SK-N-SH (cell line): Measurements from ENCODE around the gene DIAPH2. TPM values are rescaled to one million over a fixed set of nuclear protein-coding genes. Genes with fewer than 3 reads are reported as not detected.
A peak's percentile ranks its signal among the peaks of the same experiment; 100 is the strongest.

Source experiments
- CTCF ChIA-PET: fragments of 300-600, 350-600 bp; formaldehyde crosslinking; extraction: SDS; loops from one replicate; lab custom pipeline; 2021; lab: Yijun Ruan, JAX
- POLR2A ChIA-PET: fragments of 350-600 bp; sonication (Branson Sonifier 250); formaldehyde crosslinking; extraction: SDS; loops from one replicate; lab custom pipeline; 2020; ENCODE audit warnings: antibody characterized with exemption, inconsistent platforms; lab: Yijun Ruan, JAX
- DNase-seq: peaks from one replicate; pipeline ENCODE4 v3.0.0; 2012
- H2AFZ ChIP-seq: fragments of 200-600 bp; sonication (generic); 2 replicates; pipeline ENCODE4 v1.8.1; 2016; ENCODE audit warnings: antibody characterized with exemption, mild to moderate bottlenecking, low read depth
- H3F3A ChIP-seq: fragments of 200-600 bp; sonication (generic); replicated peaks from 2 replicates; pipeline ENCODE3; 2016; ENCODE audit warnings: antibody characterized with exemption, mild to moderate bottlenecking; ENCODE audit not compliant: insufficient read depth
- H3K27ac ChIP-seq, 2 experiments: fragments of 200-500 bp in 1 of 2; fragments of 200-600 bp in 1 of 2; sonication (Bioruptor generic) in 1 of 2; sonication (generic), shearing (Covaris generic) in 1 of 2; 2 replicates each; pipeline versions ENCODE4 v1.5.1 to v1.6.1; 2014 to 2016; ENCODE audit warnings: low read depth in 2 of 2, inconsistent platforms in 1 of 2, low read length in 1 of 2, mild to moderate bottlenecking in 1 of 2, mixed read lengths in 1 of 2
- H3K27me3 ChIP-seq: fragments of 200-600 bp; sonication (generic), shearing (Covaris generic); 2 replicates; pipeline ENCODE4 v1.6.1; 2016; ENCODE audit warnings: mixed run types; ENCODE audit not compliant: insufficient read depth
- H3K36me3 ChIP-seq, 2 experiments: fragments of 200-500 bp in 1 of 2; fragments of 200-600 bp in 1 of 2; sonication (Bioruptor generic) in 1 of 2; sonication (generic) in 1 of 2; replicated peaks in 1 of 2; 2 replicates each; pipeline versions ENCODE3 to v1.5.1; 2014 to 2016; ENCODE audit warnings: low read length in 1 of 2, mild to moderate bottlenecking in 1 of 2; ENCODE audit not compliant: insufficient read depth in 2 of 2, control insufficient read depth in 1 of 2
- H3K4me1 ChIP-seq, 2 experiments: fragments of 200-500 bp in 1 of 2; fragments of 200-600 bp in 1 of 2; sonication (Bioruptor generic) in 1 of 2; sonication (generic), shearing (Covaris generic) in 1 of 2; 2 replicates each; pipeline versions ENCODE4 v1.5.1 to v1.6.1; 2014 to 2016; ENCODE audit warnings: low read depth in 1 of 2, low read length in 1 of 2, mixed run types in 1 of 2; ENCODE audit not compliant: insufficient read depth in 2 of 2, control insufficient read depth in 1 of 2
- H3K4me2 ChIP-seq: fragments of 200-600 bp; sonication (generic), shearing (Covaris generic); 2 replicates; pipeline ENCODE4 v1.6.1; 2017; ENCODE audit warnings: mixed run types
- H3K4me3 ChIP-seq, 2 experiments: fragments of 200-500 bp in 1 of 2; fragments of 200-600 bp in 1 of 2; sonication (Bioruptor generic) in 1 of 2; sonication (generic), shearing (Covaris generic) in 1 of 2; 2 replicates each; pipeline versions ENCODE4 v1.5.1 to v1.8.1; 2014 to 2016; ENCODE audit warnings: low read depth in 2 of 2, inconsistent platforms in 1 of 2, low read length in 1 of 2, mild to moderate bottlenecking in 1 of 2, mixed read lengths in 1 of 2, moderate library complexity in 1 of 2
- H3K79me2 ChIP-seq: fragments of 200-600 bp; sonication (generic); 2 replicates; pipeline ENCODE4 v1.8.1; 2017; ENCODE audit warnings: mild to moderate bottlenecking; ENCODE audit not compliant: insufficient read depth
- H3K9ac ChIP-seq: fragments of 200-600 bp; sonication (generic); 2 replicates; pipeline ENCODE4 v1.6.1; 2017; ENCODE audit warnings: mixed run types
- H3K9me2 ChIP-seq: fragments of 200-600 bp; sonication (generic); 2 replicates; pipeline ENCODE4 v1.6.1; 2017; ENCODE audit warnings: mixed run types
- H3K9me3 ChIP-seq: fragments of 200-600 bp; sonication (generic); 2 replicates; pipeline ENCODE4 v1.6.1; 2017; ENCODE audit warnings: mixed run types, mild to moderate bottlenecking, moderate library complexity
- H4K20me1 ChIP-seq: fragments of 200-600 bp; sonication (generic); 2 replicates; pipeline ENCODE4 v1.6.1; 2017; ENCODE audit warnings: mild to moderate bottlenecking, mixed run types; ENCODE audit not compliant: insufficient read depth
- ELF1 ChIP-seq: IDR thresholded peaks from 2 replicates; pipeline ENCODE4 v1.4.0; 2012
- EZH2phosphoT487 ChIP-seq: fragments of 200-600 bp; sonication (generic); IDR thresholded peaks from 2 replicates; pipeline ENCODE4 v1.6.1; 2017; ENCODE audit warnings: low read depth, mixed run types, mild to moderate bottlenecking, antibody characterized with exemption, moderate library complexity, borderline replicate concordance
- FOXJ3 ChIP-seq: sonication (generic); formaldehyde crosslinking; IDR thresholded peaks from 2 replicates; pipeline ENCODE4 v1.5.1; 2020; ENCODE audit warnings: mild to moderate bottlenecking, missing genetic modification reagents
- MXI1 ChIP-seq: IDR thresholded peaks from 2 replicates; pipeline ENCODE4 v1.6.1; 2012; ENCODE audit warnings: mild to moderate bottlenecking, low read depth, low read length, improper control_type of control experiment
- RXRA ChIP-seq: IDR thresholded peaks from 2 replicates; pipeline ENCODE4 v1.4.0; 2012; ENCODE audit warnings: low read depth, mild to moderate bottlenecking, borderline replicate concordance
- TCF12 ChIP-seq: IDR thresholded peaks from 2 replicates; pipeline ENCODE4 v1.4.0; 2012
- WGBS: methylation state at CpG from one replicate; pipeline ENCODE4 v1.1.6; 2017; ENCODE audit warnings: low lambda C conversion rate; 5-methylcytosine and 5-hydroxymethylcytosine counted together
- polyA plus RNA-seq, 3 experiments: library from polyadenylated mRNA; depleted of rRNA; stranded (reverse); fragments of >200 nt; gene quantifications; 2 replicates each; pipeline ENCODE4 v1.2.3, GENCODE V29; 2012
- TF ChIP-seq, protein P1 (sequence below): IDR thresholded peaks from 2 replicates; pipeline ENCODE4; 2012
- TF ChIP-seq, protein P2 (sequence below): IDR thresholded peaks from 2 replicates; pipeline ENCODE4 v1.4.0; 2012; ENCODE audit warnings: low read depth, borderline replicate concordance

DIAPH2 gene
- polyA plus RNA-seq, 1 of the 3 experiments (the other 2 are of a cell fraction), result 1.1 TPM

DNA sequence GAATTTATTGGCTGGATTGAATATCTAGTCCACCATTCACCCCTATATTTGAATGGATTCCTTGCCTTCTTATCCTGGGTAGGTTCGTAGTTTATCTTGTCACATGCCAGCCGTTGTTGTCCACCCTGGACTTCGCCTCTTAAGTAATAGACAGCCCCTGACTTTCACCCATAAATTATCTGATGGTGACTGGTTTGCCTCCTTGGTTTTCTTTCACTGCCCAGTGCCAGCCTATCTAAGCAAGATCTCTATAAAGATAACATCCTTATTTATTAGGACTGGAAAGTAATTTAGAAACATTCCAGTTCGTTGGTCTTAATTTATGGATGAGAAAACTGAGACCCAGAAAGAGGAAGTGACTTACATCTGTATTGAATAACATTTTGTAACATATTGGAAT is 609.4 kb downstream of the DIAPH2 start:
- H3K27ac ChIP-seq, result no peak overlapping the region
- no peaks in the 10 kb centered on the region for H3K27me3 ChIP-seq
- H4K20me1 ChIP-seq, result no peaks in the 10 kb centered on the region
- TF ChIP-seq ELF1, result no peak
- TF ChIP-seq, protein P1, sequence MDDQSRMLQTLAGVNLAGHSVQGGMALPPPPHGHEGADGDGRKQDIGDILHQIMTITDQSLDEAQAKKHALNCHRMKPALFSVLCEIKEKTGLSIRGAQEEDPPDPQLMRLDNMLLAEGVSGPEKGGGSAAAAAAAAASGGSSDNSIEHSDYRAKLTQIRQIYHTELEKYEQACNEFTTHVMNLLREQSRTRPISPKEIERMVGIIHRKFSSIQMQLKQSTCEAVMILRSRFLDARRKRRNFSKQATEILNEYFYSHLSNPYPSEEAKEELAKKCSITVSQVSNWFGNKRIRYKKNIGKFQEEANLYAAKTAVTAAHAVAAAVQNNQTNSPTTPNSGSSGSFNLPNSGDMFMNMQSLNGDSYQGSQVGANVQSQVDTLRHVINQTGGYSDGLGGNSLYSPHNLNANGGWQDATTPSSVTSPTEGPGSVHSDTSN, result peak; percentile 15; the same call in 1 of the 2 replicates
- TF ChIP-seq, protein P2, sequence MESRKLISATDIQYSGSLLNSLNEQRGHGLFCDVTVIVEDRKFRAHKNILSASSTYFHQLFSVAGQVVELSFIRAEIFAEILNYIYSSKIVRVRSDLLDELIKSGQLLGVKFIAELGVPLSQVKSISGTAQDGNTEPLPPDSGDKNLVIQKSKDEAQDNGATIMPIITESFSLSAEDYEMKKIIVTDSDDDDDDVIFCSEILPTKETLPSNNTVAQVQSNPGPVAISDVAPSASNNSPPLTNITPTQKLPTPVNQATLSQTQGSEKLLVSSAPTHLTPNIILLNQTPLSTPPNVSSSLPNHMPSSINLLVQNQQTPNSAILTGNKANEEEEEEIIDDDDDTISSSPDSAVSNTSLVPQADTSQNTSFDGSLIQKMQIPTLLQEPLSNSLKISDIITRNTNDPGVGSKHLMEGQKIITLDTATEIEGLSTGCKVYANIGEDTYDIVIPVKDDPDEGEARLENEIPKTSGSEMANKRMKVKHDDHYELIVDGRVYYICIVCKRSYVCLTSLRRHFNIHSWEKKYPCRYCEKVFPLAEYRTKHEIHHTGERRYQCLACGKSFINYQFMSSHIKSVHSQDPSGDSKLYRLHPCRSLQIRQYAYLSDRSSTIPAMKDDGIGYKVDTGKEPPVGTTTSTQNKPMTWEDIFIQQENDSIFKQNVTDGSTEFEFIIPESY, result no peak
- no peak for TF ChIP-seq TCF12
- no peak overlapping the region for H3K4me2 ChIP-seq
- WGBS, result 38% methylated on average over 4 of the region's 4 CpGs
- H3K4me3 ChIP-seq, result no peak overlapping the region
- no peaks in the 10 kb centered on the region for H3F3A ChIP-seq
- POLR2A ChIA-PET, result no interaction called here
- H3K9me3 ChIP-seq, result no peaks in the 10 kb centered on the region
- no peak for DNase-seq
- H3K79me2 ChIP-seq, result no peaks in the 10 kb centered on the region
- CTCF ChIA-PET, result interaction anchor here (1.6 kb wide), 1 partner anchor 27 kb away, joined by 3 read pairs; no protein-coding TSS in a partner anchor
- H3K4me1 ChIP-seq, result no peaks in the 10 kb centered on the region; a peak in 1 of 4 replicates
- no peak overlapping the region for H2AFZ ChIP-seq
- H3K36me3 ChIP-seq, result no peaks in the 10 kb centered on the region
- H3K9ac ChIP-seq, result no peak overlapping the region
- H3K9me2 ChIP-seq, result no peaks in the 10 kb centered on the region

DNA sequence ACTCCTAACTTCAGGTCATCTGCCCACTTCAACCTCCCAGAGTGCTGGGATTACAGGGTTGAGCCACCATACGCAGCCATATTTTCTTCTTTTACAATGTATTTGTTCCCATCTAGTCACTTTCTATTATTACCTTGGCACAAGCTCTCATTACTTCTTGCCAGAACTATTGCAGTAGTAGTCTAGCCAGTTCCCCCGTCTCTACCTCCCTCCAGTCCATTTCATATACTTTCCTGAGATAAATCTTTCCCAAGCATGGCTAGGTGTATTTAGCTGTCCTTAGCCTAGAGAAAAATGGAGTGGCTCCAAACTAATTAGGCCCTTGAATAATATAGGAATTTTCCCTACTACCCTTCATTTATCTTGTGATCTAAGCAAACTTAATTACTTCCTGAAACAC is 611.3 kb downstream of the DIAPH2 start:
- H2AFZ ChIP-seq, result no peak overlapping the region
- H3K27ac ChIP-seq, result no peak overlapping the region
- H3F3A ChIP-seq, result no peaks in the 10 kb centered on the region
- no peak for DNase-seq
- CTCF ChIA-PET, result no interaction called here
- POLR2A ChIA-PET, result no interaction called here
- no peaks in the 10 kb centered on the region for H3K9me2 ChIP-seq
- no peaks in the 10 kb centered on the region for H3K36me3 ChIP-seq
- H3K4me1 ChIP-seq, result no peaks in the 10 kb centered on the region; a peak in 1 of 4 replicates
- WGBS, result 60% methylated on average over 2 of the region's 2 CpGs
- H3K27me3 ChIP-seq, result no peaks in the 10 kb centered on the region
- H3K4me2 ChIP-seq, result no peak overlapping the region
- no peak overlapping the region for H3K4me3 ChIP-seq
- H3K79me2 ChIP-seq, result no peaks in the 10 kb centered on the region
- no peak for TF ChIP-seq FOXJ3 (CRISPR knock-in tag)
- TF ChIP-seq MXI1, result no peak
- no peak for TF ChIP-seq RXRA
- TF ChIP-seq EZH2phosphoT487, result no peak
- no peak overlapping the region for H3K9ac ChIP-seq
- no peaks in the 10 kb centered on the region for H4K20me1 ChIP-seq
- H3K9me3 ChIP-seq, result no peaks in the 10 kb centered on the region
